HG03442 (cell line): ENCODE data around the gene LAMA2.

Source experiments
- ATAC-seq: cut with Tn5 transposase; IDR thresholded peaks from one replicate; pipeline ENCODE4 v1.9.1; 2021; ENCODE audit warnings: mild to moderate bottlenecking, moderate library complexity; ENCODE audit not compliant: unreplicated experiment

LAMA2 gene

DNA sequence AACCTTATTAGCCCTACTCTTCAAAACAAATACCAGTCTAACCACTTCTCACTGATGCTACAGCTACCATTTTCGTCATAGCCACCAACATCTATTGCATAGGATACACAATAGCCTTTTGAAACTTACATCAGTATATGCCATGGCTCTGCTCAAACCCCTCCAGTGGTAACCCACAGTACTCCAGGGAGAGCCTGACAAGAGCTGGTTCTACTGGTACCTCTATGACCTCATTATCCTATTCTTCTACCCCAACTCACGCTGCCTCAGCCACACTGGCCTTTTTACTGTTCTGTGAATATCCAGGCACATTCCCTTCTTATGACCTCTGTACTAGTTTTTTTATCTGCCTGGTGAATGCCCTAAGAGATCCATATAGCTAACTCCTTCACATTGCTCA is 669.5 kb downstream of the LAMA2 start:
- ATAC-seq, result no peak

DNA sequence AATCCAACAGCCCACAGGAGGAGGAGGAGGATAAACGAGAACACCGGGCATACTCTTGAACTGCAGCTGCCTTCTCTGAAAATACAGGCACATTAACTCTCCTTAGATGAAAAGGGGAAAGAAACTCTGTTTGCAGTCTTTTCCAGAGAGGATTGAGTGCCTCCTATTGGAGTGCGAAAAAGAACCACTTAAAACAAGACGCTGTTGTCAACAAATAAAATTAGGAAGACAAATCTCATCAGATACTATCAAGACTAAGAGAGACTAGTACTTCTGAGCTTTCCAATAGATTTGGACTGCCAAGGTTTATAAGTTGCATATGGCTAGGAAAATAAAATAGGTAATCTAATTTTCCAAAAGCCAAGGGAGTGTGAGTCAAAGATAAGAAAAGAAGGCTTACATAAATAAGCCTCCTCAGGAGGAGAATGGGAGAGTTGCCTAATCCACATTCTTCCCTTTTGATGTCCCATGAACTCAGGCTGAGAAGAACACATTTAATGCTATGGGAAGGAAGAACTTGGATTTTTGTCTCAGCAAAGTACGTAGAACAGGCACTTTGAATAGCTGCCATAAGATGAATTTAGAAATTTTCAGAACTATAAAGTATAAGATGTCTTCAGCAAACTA is 672.4 kb downstream of the LAMA2 start:
- no peak for ATAC-seq

DNA sequence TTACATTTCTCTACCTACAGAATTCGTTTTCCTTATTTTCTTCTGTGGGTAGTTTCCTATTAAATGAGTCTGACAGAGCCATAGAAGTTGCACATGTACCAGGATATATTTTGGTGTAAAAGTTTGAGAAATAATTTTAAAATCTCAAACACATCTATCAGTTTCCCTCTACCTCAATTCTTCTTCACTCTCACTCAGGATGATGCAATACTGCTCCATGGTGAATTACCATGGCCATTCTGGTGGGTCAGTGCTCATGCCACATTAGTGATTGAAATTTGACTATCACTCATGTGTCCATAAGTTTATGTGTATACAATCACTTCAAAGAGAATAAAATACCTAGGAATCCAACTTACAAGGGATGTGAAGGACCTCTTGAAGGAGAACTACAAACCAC is 675.3 kb downstream of the LAMA2 start:
- no peak for ATAC-seq

DNA sequence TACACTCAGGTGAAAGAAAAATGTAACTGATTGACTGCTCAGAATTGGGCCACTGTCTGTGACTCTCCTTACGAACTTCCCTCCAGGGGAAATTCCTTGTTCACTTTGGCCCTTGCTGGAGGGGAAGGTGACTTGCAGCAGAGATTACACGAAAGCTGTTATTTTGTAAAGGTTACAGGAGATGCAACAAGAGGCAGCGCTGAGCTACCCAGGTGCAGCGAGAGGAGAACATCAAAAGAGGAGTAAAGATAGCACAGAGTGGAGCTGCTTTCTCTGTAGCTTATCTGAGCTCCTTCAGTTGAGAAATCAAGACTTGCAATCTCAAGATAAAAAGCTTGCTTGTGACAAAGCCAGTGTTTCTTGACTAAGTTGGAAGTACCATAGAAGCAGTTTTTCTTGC is 682.4 kb downstream of the LAMA2 start:
- ATAC-seq, result no peak

DNA sequence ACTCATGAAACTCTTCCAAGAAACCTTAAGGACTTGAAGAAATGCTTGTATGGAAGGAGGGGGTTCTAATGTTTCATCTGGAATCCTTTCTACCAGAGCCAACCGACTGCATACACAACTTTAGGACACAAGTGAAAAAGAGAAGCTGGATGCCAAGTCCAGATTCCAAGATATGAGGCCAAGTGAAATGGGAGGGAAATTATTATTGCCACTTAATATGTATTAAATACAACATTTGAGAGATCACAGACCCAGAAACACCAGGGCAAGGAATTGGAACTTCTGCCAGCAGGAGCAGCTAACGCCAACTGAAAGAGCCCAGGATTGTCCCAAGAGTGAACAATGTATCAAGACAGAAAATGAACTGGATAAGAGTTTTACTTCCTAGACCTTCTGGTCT is 682.9 kb downstream of the LAMA2 start:
- no peak for ATAC-seq
